Transverse colon (tissue), 4 donors: ENCODE measurements around the gene SSUH2. TPM values are rescaled to one million over a fixed set of nuclear protein-coding genes. Genes with fewer than 3 reads are reported as not detected.

ENCODE experiments used
- DNase-seq: peaks from one replicate; pipeline ENCODE4 v3.0.0-alpha.2; 2019
- H3K27ac ChIP-seq, 4 donors: fragments of 200-600 bp; sonication (generic); 2 replicates each; pipeline ENCODE4 v1.5.1; 2016 to 2018; ENCODE audit warnings: inconsistent platforms in 4 of 4
- H3K27me3 ChIP-seq: fragments of 200-600 bp; sonication (generic); 2 replicates; pipeline ENCODE4 v1.5.1; 2017; ENCODE audit warnings: inconsistent platforms
- H3K36me3 ChIP-seq, 4 donors: fragments of 200-600 bp; sonication (generic); 2 replicates each; pipeline ENCODE4 v1.5.1; 2017 to 2019; ENCODE audit warnings: inconsistent platforms in 4 of 4
- H3K4me1 ChIP-seq, 4 donors: fragments of 200-600 bp; sonication (generic); 2 replicates each; pipeline ENCODE4 v1.5.1; 2017 to 2020; ENCODE audit warnings: inconsistent platforms in 4 of 4
- H3K4me3 ChIP-seq, 4 donors: fragments of 200-600 bp; sonication (generic); 1 replicate in 1 of 4; 2 replicates in 3 of 4; pipeline versions ENCODE4 v1.5.1 to v1.6.1; 2017 to 2019; ENCODE audit warnings: inconsistent platforms in 4 of 4
- H3K9me3 ChIP-seq, 2 donors: fragments of 200-600 bp; sonication (generic); 2 replicates each; pipeline ENCODE4 v1.5.1; 2017 to 2019; ENCODE audit warnings: inconsistent platforms in 2 of 2
- CTCF ChIP-seq, 5 experiments: fragments of 200-600 bp in 3 of 5; fragments of 450-650 bp in 2 of 5; sonication (generic) in 3 of 5; IDR thresholded peaks; 1 replicate in 2 of 5; 2 replicates in 3 of 5; pipeline ENCODE4 v1.5.1; 2016 to 2017; ENCODE audit warnings: antibody characterized with exemption in 5 of 5, inconsistent platforms in 3 of 5, mild to moderate bottlenecking in 2 of 5, moderate library complexity in 1 of 5
- EP300 ChIP-seq: sonication (generic); formaldehyde crosslinking; IDR thresholded peaks from one replicate; pipeline ENCODE4 v1.6.1; 2017; ENCODE audit warnings: antibody characterized with exemption, low read depth
- POLR2A ChIP-seq: fragments of 450-650 bp; IDR thresholded peaks from one replicate; pipeline ENCODE4 v1.6.1; 2016; ENCODE audit warnings: antibody characterized with exemption, mild to moderate bottlenecking, moderate library complexity
- POLR2AphosphoS5 ChIP-seq, 3 donors: sonication (generic); formaldehyde crosslinking; IDR thresholded peaks; one replicate each; pipeline ENCODE4 v1.6.1; 2016; ENCODE audit warnings: antibody characterized with exemption in 3 of 3
- WGBS, 2 donors: methylation state at CpG; one replicate each; pipeline ENCODE4 v1.1.5; 2018; ENCODE audit warnings: low coverage in 1 of 2; 5-methylcytosine and 5-hydroxymethylcytosine counted together
- in situ Hi-C, 4 donors: fragments of 200-750 bp; cut with MboI; loops; one replicate each; pipeline versions ENCODE4 v1.15.0 to v1.15.1; 2017; ENCODE audit warnings: low sequenced_read_pairs in 3 of 4, low pct_ligation_motif_present in 1 of 4, low pct_unique_long_range_greater_than_20kb in 1 of 4
- intact Hi-C: fragments of 100-400 bp; cut with DNase I; formaldehyde crosslinking; loops from one replicate; pipeline ENCODE4 v1.15.1; 2023; ENCODE audit warnings: low total_unique reads
- total RNA-seq, 4 donors: library from RNA; depleted of rRNA; stranded (reverse); fragments of >200 nt; gene quantifications; one replicate each; pipeline ENCODE4 v1.1.0, GENCODE V29; 2016

SSUH2 gene
- total RNA-seq, 4 donors from 2014 or later, result 2.9 to 4.1 TPM; not detected in 2

GRCh38 chr3:8597219-8597853 lies 47.3 kb downstream of the SSUH2 start:
- H3K36me3 ChIP-seq, result no peaks in the 10 kb centered on the region
- no peaks in the 10 kb centered on the region for H3K4me1 ChIP-seq
- no peak for TF ChIP-seq POLR2A
- no peak for TF ChIP-seq POLR2AphosphoS5 (IDR thresholded peaks at IDR 0.05)
- TF ChIP-seq CTCF (IDR thresholded peaks at IDR 0.05), result no peak
- TF ChIP-seq EP300, result no peak
- no peak overlapping the region for H3K4me3 ChIP-seq
- WGBS, 2 donors, result 77 to 79% methylated on average over 7 of the region's 7 CpGs
- no peak for DNase-seq
- H3K9me3 ChIP-seq, result no peaks in the 10 kb centered on the region
- H3K27ac ChIP-seq, result no peak overlapping the region
- no peaks in the 10 kb centered on the region for H3K27me3 ChIP-seq
- in situ Hi-C loops (no loop called here), intact Hi-C loops (no loop called here)

- in situ Hi-C loops, result no loop called here
- no peak for TF ChIP-seq POLR2AphosphoS5 (IDR thresholded peaks at IDR 0.05)
- TF ChIP-seq POLR2A, result no peak
- TF ChIP-seq EP300, result no peak
- no peak for TF ChIP-seq CTCF (IDR thresholded peaks at IDR 0.05)
- intact Hi-C loops, result no loop called here
- H3K4me1 ChIP-seq, result no peaks in the 10 kb centered on the region
- WGBS, 2 donors, result 83 to 89% methylated on average over 6 to 18 of the region's 18 CpGs
- H3K27me3 ChIP-seq, result no peaks in the 10 kb centered on the region
- H3K4me3 ChIP-seq, result no peak overlapping the region
- H3K27ac ChIP-seq, result no peak overlapping the region
- H3K9me3 ChIP-seq, result no peaks in the 10 kb centered on the region
- no peaks in the 10 kb centered on the region for H3K36me3 ChIP-seq
- DNase-seq, result no peak
Measured at GRCh38 chr3:8596321-8597218, 48.0 kb downstream of the SSUH2 start.

- H3K36me3 ChIP-seq, result no peaks in the 10 kb centered on the region
- intact Hi-C loops, result no loop called here
- 90% methylated on average over 9 of the region's 9 CpGs; no CpG with 5 or more reads in 1 of the 2 donors for WGBS, 2 donors
Measured at GRCh38 chr3:8595695-8596115, 48.9 kb downstream of the SSUH2 start.

More at GRCh38 chr3:8595695-8596115, 48.9 kb downstream of the SSUH2 start:
- no peaks in the 10 kb centered on the region for H3K4me1 ChIP-seq
- H3K9me3 ChIP-seq, result no peaks in the 10 kb centered on the region
- no peak overlapping the region for H3K27ac ChIP-seq
- no peak overlapping the region for H3K4me3 ChIP-seq
- in situ Hi-C loops, result no loop called here
- TF ChIP-seq CTCF (IDR thresholded peaks at IDR 0.05) (no peak), POLR2AphosphoS5 (IDR thresholded peaks at IDR 0.05) (no peak), EP300 (no peak), POLR2A (no peak)
- H3K27me3 ChIP-seq, result no peaks in the 10 kb centered on the region
- DNase-seq, result no peak
